Endothelial cell (in vitro differentiated cells): Measurements from ENCODE around the gene FGB. TPM values are rescaled to one million over a fixed set of nuclear protein-coding genes. Genes with fewer than 3 reads are reported as not detected.

Experiments used
- DNase-seq: peaks from one replicate; pipeline ENCODE4 v3.0.0; 2021; ENCODE audit warnings: low spot score
- H3K27ac Mint-ChIP-seq: one replicate; pipeline ENCODE4 v1.8.0; 2021; ENCODE audit warnings: mixed read lengths, inconsistent platforms; ENCODE audit not compliant: unreplicated experiment
- H3K27me3 Mint-ChIP-seq: one replicate; pipeline ENCODE4 v1.8.0; 2021; ENCODE audit warnings: mild to moderate bottlenecking, moderate library complexity, mixed read lengths, inconsistent platforms; ENCODE audit not compliant: unreplicated experiment
- H3K36me3 Mint-ChIP-seq: one replicate; pipeline ENCODE4 v1.8.0; 2021; ENCODE audit warnings: mild to moderate bottlenecking, low read depth, mixed read lengths, inconsistent platforms; ENCODE audit not compliant: unreplicated experiment
- H3K4me1 Mint-ChIP-seq: one replicate; pipeline ENCODE4 v1.8.0; 2021; ENCODE audit warnings: mild to moderate bottlenecking, mixed read lengths, inconsistent platforms; ENCODE audit not compliant: unreplicated experiment
- H3K4me3 Mint-ChIP-seq: one replicate; pipeline ENCODE4 v1.8.0; 2021; ENCODE audit warnings: mild to moderate bottlenecking, mixed read lengths, inconsistent platforms; ENCODE audit not compliant: unreplicated experiment
- H3K9me3 Mint-ChIP-seq: one replicate; pipeline ENCODE4 v1.8.0; 2021; ENCODE audit warnings: mixed read lengths, inconsistent platforms; ENCODE audit not compliant: unreplicated experiment
- CTCF ChIP-seq: fragments of 200-600 bp; sonication (generic); IDR thresholded peaks from one replicate; pipeline ENCODE4 v1.5.0; 2021; ENCODE audit warnings: antibody characterized with exemption; ENCODE audit not compliant: unreplicated experiment
- total RNA-seq: library from RNA; stranded (reverse); fragmentation: NEBNext Ultra II Directional; extraction: Animal tissue kit (Norgen Biotek cat#: 25700); gene quantifications from one replicate; pipeline ENCODE4 v1.2.1, GENCODE V29; 2021; ENCODE audit not compliant: unreplicated experiment

FGB gene
- total RNA-seq, 1 donor from 2014 or later, result not detected

- Mint-ChIP-seq H3K4me1 (no peaks in the 10 kb centered on the region), H3K4me3 (no peak overlapping the region), H3K27me3 (no peaks in the 10 kb centered on the region), H3K27ac (no peak overlapping the region), H3K36me3 (no peaks in the 10 kb centered on the region), H3K9me3 (no peaks in the 10 kb centered on the region)
- no peak for TF ChIP-seq CTCF
- no peak for DNase-seq
Measured at GRCh38 chr4:154574311-154574710, 11.5 kb downstream of the FGB start.

GRCh38 chr4:154577324-154577723 lies 14.5 kb downstream of the FGB start:
- DNase-seq, result no peak
- H3K27ac Mint-ChIP-seq, result no peak overlapping the region
- no peak overlapping the region for H3K4me3 Mint-ChIP-seq
- TF ChIP-seq CTCF, result no peak
- H3K36me3 Mint-ChIP-seq, result no peaks in the 10 kb centered on the region
- no peaks in the 10 kb centered on the region for H3K4me1 Mint-ChIP-seq
- no peaks in the 10 kb centered on the region for H3K27me3 Mint-ChIP-seq
- no peaks in the 10 kb centered on the region for H3K9me3 Mint-ChIP-seq

- H3K27ac Mint-ChIP-seq, result no peak overlapping the region
- no peak for DNase-seq
- TF ChIP-seq CTCF, result no peak
- H3K9me3 Mint-ChIP-seq, result no peaks in the 10 kb centered on the region
- H3K4me1 Mint-ChIP-seq, result no peaks in the 10 kb centered on the region
- H3K4me3 Mint-ChIP-seq, result no peak overlapping the region
- no peaks in the 10 kb centered on the region for H3K27me3 Mint-ChIP-seq
- H3K36me3 Mint-ChIP-seq, result no peaks in the 10 kb centered on the region
Measured at GRCh38 chr4:154578919-154579318, 16.1 kb downstream of the FGB start.

GRCh38 chr4:154579927-154580326 lies 17.1 kb downstream of the FGB start:
- DNase-seq, result no peak
- Mint-ChIP-seq H3K27ac (no peak overlapping the region), H3K9me3 (no peaks in the 10 kb centered on the region), H3K4me1 (no peaks in the 10 kb centered on the region), H3K36me3 (no peaks in the 10 kb centered on the region), H3K27me3 (no peaks in the 10 kb centered on the region), H3K4me3 (no peak overlapping the region)
- TF ChIP-seq CTCF, result no peak

GRCh38 chr4:154582723-154583122 lies 19.9 kb downstream of the FGB start:
- Mint-ChIP-seq H3K36me3 (no peaks in the 10 kb centered on the region), H3K4me3 (no peak overlapping the region), H3K4me1 (no peaks in the 10 kb centered on the region), H3K9me3 (no peaks in the 10 kb centered on the region), H3K27me3 (no peaks in the 10 kb centered on the region), H3K27ac (no peak overlapping the region)
- TF ChIP-seq CTCF, result no peak
- DNase-seq, result no peak
